Measurements from ENCODE around the gene MED12L. TPM values are rescaled to one million over a fixed set of nuclear protein-coding genes. Genes with fewer than 3 reads are reported as not detected.

MED12L gene, protein sequence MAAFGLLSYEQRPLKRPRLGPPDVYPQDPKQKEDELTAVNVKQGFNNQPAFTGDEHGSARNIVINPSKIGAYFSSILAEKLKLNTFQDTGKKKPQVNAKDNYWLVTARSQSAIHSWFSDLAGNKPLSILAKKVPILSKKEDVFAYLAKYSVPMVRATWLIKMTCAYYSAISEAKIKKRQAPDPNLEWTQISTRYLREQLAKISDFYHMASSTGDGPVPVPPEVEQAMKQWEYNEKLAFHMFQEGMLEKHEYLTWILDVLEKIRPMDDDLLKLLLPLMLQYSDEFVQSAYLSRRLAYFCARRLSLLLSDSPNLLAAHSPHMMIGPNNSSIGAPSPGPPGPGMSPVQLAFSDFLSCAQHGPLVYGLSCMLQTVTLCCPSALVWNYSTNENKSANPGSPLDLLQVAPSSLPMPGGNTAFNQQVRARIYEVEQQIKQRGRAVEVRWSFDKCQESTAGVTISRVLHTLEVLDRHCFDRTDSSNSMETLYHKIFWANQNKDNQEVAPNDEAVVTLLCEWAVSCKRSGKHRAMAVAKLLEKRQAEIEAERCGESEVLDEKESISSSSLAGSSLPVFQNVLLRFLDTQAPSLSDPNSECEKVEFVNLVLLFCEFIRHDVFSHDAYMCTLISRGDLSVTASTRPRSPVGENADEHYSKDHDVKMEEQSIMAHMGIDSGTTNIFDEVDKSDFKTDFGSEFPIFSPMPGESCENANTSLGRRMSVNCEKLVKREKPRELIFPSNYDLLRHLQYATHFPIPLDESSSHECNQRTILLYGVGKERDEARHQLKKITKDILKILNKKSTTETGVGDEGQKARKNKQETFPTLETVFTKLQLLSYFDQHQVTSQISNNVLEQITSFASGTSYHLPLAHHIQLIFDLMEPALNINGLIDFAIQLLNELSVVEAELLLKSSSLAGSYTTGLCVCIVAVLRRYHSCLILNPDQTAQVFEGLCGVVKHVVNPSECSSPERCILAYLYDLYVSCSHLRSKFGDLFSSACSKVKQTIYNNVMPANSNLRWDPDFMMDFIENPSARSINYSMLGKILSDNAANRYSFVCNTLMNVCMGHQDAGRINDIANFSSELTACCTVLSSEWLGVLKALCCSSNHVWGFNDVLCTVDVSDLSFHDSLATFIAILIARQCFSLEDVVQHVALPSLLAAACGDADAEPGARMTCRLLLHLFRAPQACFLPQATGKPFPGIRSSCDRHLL (N-terminal part only)
- 1.3 and 1.8 TPM in 2 replicates for total RNA-seq

DNA sequence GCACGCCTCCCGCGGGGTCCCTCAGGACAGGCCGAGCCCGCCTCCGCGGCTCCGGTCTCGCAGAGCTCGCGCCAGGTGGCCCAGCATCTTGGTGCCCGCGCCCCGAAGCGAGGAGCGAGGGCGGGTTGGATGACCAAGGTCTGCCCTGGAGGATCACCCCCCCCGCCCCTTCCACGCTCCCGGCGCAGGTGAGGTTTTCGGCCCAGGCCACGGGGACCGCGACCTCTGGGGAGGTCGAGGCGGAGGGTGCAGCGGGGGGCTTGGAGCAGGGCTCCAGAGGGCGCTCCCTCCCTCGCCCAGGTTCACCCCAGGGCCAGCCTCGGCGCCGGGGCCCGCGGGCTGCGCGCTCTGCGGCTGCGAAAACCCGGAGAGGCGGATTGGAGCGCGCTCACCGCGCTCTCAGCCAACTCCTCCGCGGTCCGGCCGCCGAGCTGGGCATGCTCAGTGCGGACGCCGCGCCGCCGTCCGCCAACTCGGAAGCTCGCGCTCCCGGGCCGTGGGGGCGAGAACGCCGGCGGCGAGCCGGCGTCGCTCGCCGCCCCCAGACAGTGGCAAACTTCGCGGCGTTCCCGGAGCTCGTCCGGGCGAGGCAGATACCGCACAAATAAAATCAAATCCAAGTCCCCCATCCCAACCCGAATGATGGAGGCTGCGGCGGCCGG is at the start of gene MED12L:
MED12L (plus strand) TSS at position 438 of the 662 bp plus-strand sequence. CDS start 1,263 bp downstream, outside the sequence.
- Histone ChIP-seq H3K4me3 (ENCODE audit: low read depth, low read length) (peak within 1 kb of the TSS; percentile 55), H3K36me3 (ENCODE audit: control insufficient read depth, insufficient read depth, low read length) (no peaks in the 10 kb centered on the region), H3K27me3 (ENCODE audit: control insufficient read depth, insufficient read depth, low read length) (no peaks in the 10 kb centered on the region)
- TF ChIP-seq, protein P1, sequence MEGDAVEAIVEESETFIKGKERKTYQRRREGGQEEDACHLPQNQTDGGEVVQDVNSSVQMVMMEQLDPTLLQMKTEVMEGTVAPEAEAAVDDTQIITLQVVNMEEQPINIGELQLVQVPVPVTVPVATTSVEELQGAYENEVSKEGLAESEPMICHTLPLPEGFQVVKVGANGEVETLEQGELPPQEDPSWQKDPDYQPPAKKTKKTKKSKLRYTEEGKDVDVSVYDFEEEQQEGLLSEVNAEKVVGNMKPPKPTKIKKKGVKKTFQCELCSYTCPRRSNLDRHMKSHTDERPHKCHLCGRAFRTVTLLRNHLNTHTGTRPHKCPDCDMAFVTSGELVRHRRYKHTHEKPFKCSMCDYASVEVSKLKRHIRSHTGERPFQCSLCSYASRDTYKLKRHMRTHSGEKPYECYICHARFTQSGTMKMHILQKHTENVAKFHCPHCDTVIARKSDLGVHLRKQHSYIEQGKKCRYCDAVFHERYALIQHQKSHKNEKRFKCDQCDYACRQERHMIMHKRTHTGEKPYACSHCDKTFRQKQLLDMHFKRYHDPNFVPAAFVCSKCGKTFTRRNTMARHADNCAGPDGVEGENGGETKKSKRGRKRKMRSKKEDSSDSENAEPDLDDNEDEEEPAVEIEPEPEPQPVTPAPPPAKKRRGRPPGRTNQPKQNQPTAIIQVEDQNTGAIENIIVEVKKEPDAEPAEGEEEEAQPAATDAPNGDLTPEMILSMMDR (IDR thresholded peaks at IDR 0.05; ENCODE audit: insufficient read depth, low read length, poor library complexity, severe bottlenecking) = no peak
- DNase-seq (ENCODE audit: low read depth) = peak; percentile 26

DNA sequence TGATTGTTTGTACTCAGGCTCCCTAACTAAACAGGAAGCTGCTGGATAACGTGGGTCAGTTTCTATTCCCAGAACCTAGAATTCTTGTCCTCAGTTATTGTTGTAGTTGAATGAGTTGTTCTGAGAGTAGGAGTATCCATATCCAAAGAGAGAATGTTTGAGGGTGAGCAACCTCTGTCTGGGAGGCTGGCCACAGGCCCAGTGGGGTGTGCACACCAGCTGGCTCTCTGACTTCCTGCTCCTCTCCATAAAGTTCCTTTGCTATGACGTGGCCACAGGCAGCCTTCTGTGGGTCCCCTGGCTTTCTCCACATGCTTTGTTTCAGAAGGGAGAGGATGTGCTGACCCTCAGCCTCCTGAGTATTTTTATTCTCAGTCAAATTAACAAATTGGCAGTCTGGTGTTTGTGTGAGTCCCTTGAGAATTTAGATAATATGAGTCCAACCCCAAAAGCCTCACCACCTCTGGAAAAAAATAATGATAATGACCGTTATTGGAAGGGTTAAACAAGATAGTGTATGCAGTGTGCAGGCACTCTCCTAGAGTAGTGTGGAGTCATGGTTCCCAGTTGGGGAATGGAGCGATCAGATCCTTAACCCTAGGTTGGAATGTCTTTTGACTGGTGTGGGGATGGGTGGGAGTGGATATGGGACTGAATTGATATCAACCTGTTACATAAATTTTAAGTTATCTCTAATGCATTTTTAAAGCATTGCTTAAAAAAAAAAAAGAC is 47.6 kb upstream of the MED12L start:
- TF ChIP-seq, protein P1 (IDR thresholded peaks at IDR 0.05; ENCODE audit: insufficient read depth, low read length, poor library complexity, severe bottlenecking) = no peak
- H3K36me3 ChIP-seq (ENCODE audit: control insufficient read depth, insufficient read depth, low read length) = no peaks in the 10 kb centered on the region
- DNase-seq (ENCODE audit: low read depth) = peak; percentile 79
- H3K4me3 ChIP-seq (ENCODE audit: low read depth, low read length) = no peak overlapping the region
- no peaks in the 10 kb centered on the region for H3K27me3 ChIP-seq (ENCODE audit: control insufficient read depth, insufficient read depth, low read length)

DNA sequence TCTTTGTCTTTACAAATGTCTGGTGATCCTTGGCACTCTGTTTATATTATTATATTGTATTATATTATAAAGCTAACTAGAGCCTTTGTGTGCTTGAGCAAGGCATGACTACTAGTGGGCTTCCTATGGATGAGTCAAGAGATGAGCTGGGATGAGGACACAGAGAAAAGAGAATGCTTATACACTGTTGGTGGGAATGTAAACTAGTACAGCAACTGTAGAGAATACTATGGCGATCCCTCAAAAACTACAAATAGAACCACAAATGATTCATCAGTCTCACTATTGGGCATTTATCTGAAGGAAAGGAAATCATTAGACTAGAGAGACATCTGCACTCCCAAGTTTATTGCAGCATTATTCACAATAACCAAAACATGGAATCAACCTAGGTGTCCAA is 40.8 kb upstream of the MED12L start:
- TF ChIP-seq, protein P1 (IDR thresholded peaks at IDR 0.05; ENCODE audit: insufficient read depth, low read length, poor library complexity, severe bottlenecking) = no peak
- DNase-seq (ENCODE audit: low read depth) = peak; percentile 14
- Histone ChIP-seq H3K36me3 (ENCODE audit: control insufficient read depth, insufficient read depth, low read length) (no peaks in the 10 kb centered on the region), H3K4me3 (ENCODE audit: low read depth, low read length) (no peak overlapping the region), H3K27me3 (ENCODE audit: control insufficient read depth, insufficient read depth, low read length) (no peaks in the 10 kb centered on the region)

DNA sequence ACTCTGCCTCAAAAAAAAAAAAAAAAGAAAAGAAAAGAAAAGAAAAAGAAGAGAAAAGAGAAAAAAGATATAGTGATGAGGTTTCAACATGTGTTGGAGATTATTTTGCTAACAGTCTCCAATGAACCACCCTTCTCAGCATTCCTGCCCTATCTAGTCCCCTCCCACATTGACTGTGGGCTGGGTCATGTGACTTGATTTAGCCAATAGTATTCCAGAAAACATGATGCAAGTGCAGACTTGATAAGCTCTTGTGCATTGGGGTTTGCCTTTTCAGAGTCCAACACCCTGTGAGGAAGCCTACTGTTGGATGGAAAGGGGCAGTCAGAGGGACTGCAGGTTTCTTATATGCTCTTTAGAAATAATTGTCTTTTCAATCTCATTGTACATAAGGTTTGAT is 37.8 kb upstream of the MED12L start:
- no peak for DNase-seq (ENCODE audit: low read depth)
- Histone ChIP-seq H3K36me3 (ENCODE audit: control insufficient read depth, insufficient read depth, low read length) (no peaks in the 10 kb centered on the region), H3K27me3 (ENCODE audit: control insufficient read depth, insufficient read depth, low read length) (no peaks in the 10 kb centered on the region), H3K4me3 (ENCODE audit: low read depth, low read length) (no peak overlapping the region)
- TF ChIP-seq, protein P1 (IDR thresholded peaks at IDR 0.05; ENCODE audit: insufficient read depth, low read length, poor library complexity, severe bottlenecking) = no peak

DNA sequence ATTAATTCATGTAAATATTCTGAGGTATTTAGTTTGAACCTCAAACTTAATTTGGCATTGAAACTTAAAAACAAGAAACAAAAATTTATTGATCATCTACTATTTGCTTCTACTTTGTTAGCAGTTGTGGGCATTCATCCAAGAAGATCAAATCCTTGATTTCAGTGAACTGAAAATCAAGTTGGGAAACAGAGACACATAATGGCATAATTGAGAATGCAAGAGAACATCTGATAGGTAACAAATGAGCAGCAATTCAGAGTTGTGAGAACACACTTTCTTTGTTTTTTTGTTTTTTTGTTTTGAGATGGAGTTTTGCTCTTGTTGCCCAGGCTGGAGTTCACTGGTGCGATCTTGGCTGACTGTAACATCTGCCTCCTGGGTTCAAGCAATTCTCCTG is 33.9 kb upstream of the MED12L start:
- H3K27me3 ChIP-seq (ENCODE audit: control insufficient read depth, insufficient read depth, low read length) = no peaks in the 10 kb centered on the region
- no peak for DNase-seq (ENCODE audit: low read depth)
- TF ChIP-seq, protein P1 (IDR thresholded peaks at IDR 0.05; ENCODE audit: insufficient read depth, low read length, poor library complexity, severe bottlenecking) = no peak
- no peak overlapping the region for H3K4me3 ChIP-seq (ENCODE audit: low read depth, low read length)
- H3K36me3 ChIP-seq (ENCODE audit: control insufficient read depth, insufficient read depth, low read length) = no peaks in the 10 kb centered on the region

Data from kidney epithelial cell (primary cell).